H1 (cell line): ENCODE results near the gene SMARCB1.

ENCODE experiments used
- CHD1 ChIP-seq: IDR thresholded peaks from 2 replicates; pipeline ENCODE4 v1.6.1; 2012; ENCODE audit warnings: low read depth, low read length, improper control_type of control experiment
- EZH2 ChIP-seq: fragments of 200-600 bp; sonication (generic); IDR thresholded peaks from 2 replicates; pipeline ENCODE4 v1.7.1; 2012; ENCODE audit warnings: low read depth, mild to moderate bottlenecking, moderate library complexity, low read length, inconsistent platforms; ENCODE audit not compliant: severe bottlenecking
- FOSL1 ChIP-seq: IDR thresholded peaks from 2 replicates; pipeline ENCODE4 v1.6.1; 2011; ENCODE audit warnings: mild to moderate bottlenecking, low read depth, low read length, moderate library complexity; ENCODE audit not compliant: insufficient read depth
- JUND ChIP-seq: IDR thresholded peaks from 2 replicates; pipeline ENCODE4 v1.6.1; 2011; ENCODE audit warnings: mild to moderate bottlenecking, improper control_type of control experiment, low read length
- KDM1A ChIP-seq: fragments of 200-600, 300-600 bp; sonication (generic); IDR thresholded peaks from 2 replicates; pipeline ENCODE4 v1.7.1; 2016; ENCODE audit warnings: mild to moderate bottlenecking, low read length, borderline replicate concordance
- POLR2A ChIP-seq, 2 experiments: IDR thresholded peaks; 1 replicate in 1 of 2; 2 replicates in 1 of 2; pipeline ENCODE4 v1.6.1; 2011; ENCODE audit warnings: low read depth in 2 of 2, low read length in 2 of 2, mild to moderate bottlenecking in 2 of 2; ENCODE audit errors: control extremely low read depth in 1 of 2
- RAD21 ChIP-seq, 2 experiments: IDR thresholded peaks in 1 of 2; conservative IDR thresholded peaks in 1 of 2; 2 replicates each; pipeline ENCODE4 v1.6.1; 2011; ENCODE audit warnings: low read depth in 2 of 2, low read length in 2 of 2, improper control_type of control experiment in 1 of 2, inconsistent platforms in 1 of 2, mild to moderate bottlenecking in 1 of 2, moderate library complexity in 1 of 2
- RFX5 ChIP-seq: IDR thresholded peaks from 2 replicates; pipeline ENCODE4 v1.6.1; 2011; ENCODE audit warnings: low read depth, low read length, improper control_type of control experiment, borderline replicate concordance
- SIN3A ChIP-seq, 2 experiments: IDR thresholded peaks in 1 of 2; conservative IDR thresholded peaks in 1 of 2; 2 replicates each; pipeline ENCODE4 v1.6.1; 2011 to 2012; ENCODE audit warnings: low read length in 2 of 2, improper control_type of control experiment in 1 of 2, low read depth in 1 of 2, mild to moderate bottlenecking in 1 of 2
- SP1 ChIP-seq: IDR thresholded peaks from 2 replicates; pipeline ENCODE4 v1.6.1; 2011; ENCODE audit warnings: low read depth, low read length
- SRF ChIP-seq: IDR thresholded peaks from 2 replicates; pipeline ENCODE4 v1.6.1; 2011; ENCODE audit warnings: mild to moderate bottlenecking, low read depth, low read length, moderate library complexity
- TCF12 ChIP-seq: IDR thresholded peaks from 2 replicates; pipeline ENCODE4 v1.6.1; 2011; ENCODE audit warnings: low read depth, mild to moderate bottlenecking, low read length
- TF ChIP-seq, protein P1 (sequence below), 3 experiments: IDR thresholded peaks; 1 replicate in 2 of 3; 2 replicates in 1 of 3; pipeline versions ENCODE4 v1.5.1 to v1.6.1; 2011; ENCODE audit warnings: low read length in 3 of 3, mild to moderate bottlenecking in 3 of 3, inconsistent platforms in 2 of 3, low read depth in 1 of 3, moderate library complexity in 1 of 3; ENCODE audit not compliant: insufficient read depth in 1 of 3; ENCODE audit errors: control extremely low read depth in 1 of 3
- TF ChIP-seq, protein P2 (sequence below): IDR thresholded peaks from 2 replicates; pipeline ENCODE4 v1.6.1; 2012; ENCODE audit warnings: inconsistent platforms

DNA sequence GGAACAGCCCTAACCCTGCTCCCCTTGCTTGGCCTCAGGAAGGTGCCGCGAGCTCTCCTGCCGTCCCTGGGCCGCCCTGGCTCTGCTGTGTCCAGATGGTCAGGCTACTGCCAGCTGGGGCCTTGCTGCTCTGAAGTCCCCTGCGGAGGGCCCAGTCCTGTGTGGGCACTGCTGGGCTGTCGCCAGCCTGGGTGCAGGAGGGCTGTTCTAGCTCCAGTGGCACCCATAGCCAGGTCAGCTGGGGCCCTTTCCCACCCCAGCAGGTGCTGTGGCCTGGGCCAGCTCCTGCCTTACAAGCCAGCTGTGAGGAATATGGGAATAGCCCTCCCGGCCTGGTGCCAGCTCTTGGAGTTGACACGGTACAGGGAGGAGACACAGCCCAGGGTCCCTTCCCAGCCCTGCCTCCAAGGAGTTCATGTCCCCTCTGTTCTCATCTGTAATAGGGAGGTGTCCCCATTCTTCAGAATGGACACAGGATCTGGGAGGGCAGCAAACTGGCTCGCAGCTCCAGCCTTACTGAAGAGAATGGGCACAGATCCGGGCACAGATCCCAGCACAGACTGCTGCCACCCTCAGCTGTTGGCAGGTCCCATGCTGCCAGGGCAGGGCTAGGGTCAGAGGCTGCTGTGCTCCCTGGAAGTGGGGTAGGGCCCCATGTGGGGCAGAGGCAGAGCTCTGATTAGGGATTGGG lies 48.2 kb downstream of the SMARCB1 start:
- no peak for TF ChIP-seq FOSL1
- no peak for TF ChIP-seq KDM1A
- no peak for TF ChIP-seq JUND
- TF ChIP-seq, protein P1, sequence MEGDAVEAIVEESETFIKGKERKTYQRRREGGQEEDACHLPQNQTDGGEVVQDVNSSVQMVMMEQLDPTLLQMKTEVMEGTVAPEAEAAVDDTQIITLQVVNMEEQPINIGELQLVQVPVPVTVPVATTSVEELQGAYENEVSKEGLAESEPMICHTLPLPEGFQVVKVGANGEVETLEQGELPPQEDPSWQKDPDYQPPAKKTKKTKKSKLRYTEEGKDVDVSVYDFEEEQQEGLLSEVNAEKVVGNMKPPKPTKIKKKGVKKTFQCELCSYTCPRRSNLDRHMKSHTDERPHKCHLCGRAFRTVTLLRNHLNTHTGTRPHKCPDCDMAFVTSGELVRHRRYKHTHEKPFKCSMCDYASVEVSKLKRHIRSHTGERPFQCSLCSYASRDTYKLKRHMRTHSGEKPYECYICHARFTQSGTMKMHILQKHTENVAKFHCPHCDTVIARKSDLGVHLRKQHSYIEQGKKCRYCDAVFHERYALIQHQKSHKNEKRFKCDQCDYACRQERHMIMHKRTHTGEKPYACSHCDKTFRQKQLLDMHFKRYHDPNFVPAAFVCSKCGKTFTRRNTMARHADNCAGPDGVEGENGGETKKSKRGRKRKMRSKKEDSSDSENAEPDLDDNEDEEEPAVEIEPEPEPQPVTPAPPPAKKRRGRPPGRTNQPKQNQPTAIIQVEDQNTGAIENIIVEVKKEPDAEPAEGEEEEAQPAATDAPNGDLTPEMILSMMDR (IDR thresholded peaks at IDR 0.05; ENCODE audit: control extremely low read depth in 1 of 3, insufficient read depth in 1 of 3, low read depth in 1 of 3, low read length in 3 of 3), result no peak
- no peak for TF ChIP-seq POLR2A (IDR thresholded peaks at IDR 0.05; ENCODE audit: control extremely low read depth in 1 of 2, low read depth in 2 of 2, low read length in 2 of 2)
- TF ChIP-seq SRF, result no peak
- no peak for TF ChIP-seq EZH2
- no peak for TF ChIP-seq SP1
- TF ChIP-seq, protein P2, sequence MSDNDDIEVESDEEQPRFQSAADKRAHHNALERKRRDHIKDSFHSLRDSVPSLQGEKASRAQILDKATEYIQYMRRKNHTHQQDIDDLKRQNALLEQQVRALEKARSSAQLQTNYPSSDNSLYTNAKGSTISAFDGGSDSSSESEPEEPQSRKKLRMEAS, result no peak
- TF ChIP-seq RFX5, result no peak
- no peak for TF ChIP-seq TCF12
- no peak for TF ChIP-seq RAD21 (IDR thresholded peaks at IDR 0.05 in 1 of 2, conservative IDR thresholded peaks at IDR 0.05 in 1 of 2; ENCODE audit: low read depth in 2 of 2, low read length in 2 of 2)
- TF ChIP-seq CHD1, result no peak
- TF ChIP-seq SIN3A (conservative IDR thresholded peaks at IDR 0.05 in 1 of 2, IDR thresholded peaks at IDR 0.05 in 1 of 2; ENCODE audit: low read depth in 1 of 2, low read length in 2 of 2), result no peak
